ENCODE data around the gene ABCD1.

Gene ABCD1

DNA sequence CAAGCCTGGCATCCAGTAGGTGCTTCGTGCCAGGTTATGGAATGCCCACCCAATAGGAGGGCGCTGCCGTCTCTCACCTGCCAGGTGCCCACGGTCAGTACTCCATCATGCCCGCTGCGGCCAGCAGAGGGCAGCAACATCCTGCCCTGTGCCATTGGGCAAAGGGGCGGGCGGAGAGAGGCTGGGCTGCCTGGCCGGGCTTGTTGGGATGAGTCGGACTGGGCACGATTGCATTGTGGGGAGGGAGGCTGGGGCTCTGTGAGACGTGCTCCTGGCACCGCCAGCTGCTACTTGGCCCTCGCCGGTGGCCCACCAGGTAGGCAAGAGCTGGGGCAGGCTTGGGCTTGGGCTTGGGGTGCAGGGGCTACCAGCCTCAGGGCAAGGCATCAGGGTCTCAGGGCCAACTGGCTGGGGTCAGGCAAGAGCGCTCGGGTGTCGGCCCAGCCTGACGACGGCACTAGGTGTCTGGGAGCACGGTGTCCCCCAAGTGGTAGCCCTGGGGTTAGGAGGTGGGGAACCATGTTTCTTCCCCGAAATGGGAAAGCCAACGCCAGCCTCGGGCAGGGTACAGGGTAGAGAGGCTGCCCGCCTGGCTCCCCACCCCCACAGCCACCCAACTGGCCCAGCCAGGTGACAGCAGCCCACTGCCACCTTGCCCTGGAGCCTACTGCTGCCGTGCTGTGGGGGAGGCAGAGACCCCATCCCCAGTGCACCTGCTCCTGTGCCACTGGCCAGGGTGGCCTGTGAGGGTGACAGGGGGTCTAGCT is 39.5 kb downstream of the ABCD1 start, which contains the start of gene PLXNB3:
Gene PLXNB3, plus strand, starts transcription at position 261 of the 767 bp plus-strand sequence. CDS start 1,287 bp downstream, outside the sequence.
- peak; percentile 78 to 82 for DNase-seq

DNA sequence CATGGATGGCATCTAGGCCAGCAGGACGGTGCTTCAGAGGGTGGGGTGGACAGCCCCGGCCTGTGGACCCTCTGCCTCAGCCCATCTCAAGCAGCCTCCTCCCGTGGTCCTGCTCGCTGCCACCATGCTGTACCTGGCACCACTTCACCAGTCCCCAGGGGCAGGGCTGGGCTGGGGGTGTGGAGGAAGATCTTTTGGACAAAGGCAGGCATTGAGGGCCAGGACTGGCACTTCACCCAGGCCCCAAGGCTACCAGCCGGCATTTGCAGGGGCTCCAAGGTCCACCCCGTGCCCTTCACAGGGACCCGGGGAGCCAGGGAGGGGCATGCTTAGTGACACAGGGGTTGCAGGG is 40.1 kb downstream of the ABCD1 start:
- DNase-seq: no peak

DNA sequence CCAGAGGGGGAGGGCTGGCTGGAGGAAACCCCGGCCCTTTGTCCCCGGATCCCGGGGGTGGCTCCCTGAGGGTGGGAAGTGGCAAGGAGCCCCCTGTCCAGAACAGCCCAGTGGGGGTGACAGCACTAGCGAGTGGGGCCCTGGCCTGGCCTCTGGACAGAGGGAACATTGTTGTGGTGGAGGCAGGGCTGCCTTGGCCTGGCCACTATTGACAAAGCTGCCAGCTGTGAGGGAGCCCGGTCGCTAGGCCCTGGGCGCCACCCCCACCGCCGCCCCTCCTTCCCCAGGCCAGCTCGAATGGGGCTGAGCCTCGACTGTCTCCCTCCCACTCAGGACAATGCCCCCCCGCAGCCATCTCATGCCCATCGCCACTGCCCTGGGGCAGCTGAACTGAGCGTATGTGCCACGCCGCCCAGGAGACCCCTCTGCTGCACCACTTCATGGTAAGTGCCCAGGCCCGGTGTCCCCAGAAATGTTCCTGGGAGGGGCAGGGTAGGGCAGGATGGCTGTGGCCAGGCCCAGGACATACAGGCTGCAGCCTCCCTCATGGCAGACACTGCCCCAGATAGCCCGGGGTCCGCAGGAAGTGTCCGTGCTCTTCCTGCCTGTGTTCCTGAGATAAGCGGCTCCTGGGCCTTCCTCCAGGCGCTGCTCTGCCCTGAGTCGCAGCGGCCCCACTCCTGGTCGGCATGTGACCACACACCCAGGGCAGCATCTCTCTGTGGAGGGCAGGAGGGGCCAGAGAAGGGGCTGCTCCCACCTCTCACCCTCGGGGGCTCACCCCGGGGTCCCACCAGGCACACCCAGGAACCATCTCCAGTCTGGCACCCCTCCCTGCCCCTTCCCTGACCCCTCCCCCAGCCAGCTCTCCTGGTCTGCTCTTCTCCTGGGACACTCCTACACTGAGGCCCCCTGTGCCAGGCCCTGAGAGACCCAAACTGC is 40.8 kb downstream of the ABCD1 start:
- no peak for DNase-seq

DNA sequence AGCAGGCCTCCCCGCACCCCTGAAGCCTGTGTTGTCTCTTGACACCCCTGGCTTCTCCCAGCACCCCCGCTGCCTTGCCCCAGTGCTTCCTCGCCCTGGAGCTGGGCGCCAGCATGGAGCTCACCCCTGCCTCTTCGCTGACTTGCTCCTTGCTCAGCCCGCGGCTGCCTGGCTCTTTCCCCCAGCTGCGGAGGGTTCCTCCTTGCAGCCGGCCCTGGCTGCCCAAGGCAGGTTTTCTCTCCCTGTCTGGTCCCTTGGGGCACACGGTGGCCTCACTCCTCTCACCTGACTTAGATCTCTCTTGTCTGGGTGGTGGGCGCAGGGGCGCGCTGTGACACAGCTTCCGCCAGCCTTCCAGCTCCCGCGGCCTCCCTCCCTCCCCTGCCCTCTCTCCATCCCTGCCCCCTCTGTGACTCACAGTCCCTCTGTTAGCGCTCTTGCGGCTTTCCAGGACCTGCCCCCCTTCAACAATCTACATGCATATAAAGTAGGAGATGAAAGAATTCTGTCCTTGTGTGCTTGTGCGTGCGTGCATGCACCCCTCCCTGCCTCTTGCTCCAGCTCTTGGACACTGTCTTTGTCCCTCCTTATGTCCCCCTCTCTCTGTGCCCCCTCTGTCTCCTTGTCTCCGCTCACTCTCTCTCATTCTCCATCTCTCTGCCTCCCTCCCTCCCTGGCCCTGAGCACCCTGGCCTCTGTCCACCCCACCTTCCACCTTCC is 41.6 kb downstream of the ABCD1 start:
- peak; percentile 41 for DNase-seq

DNA sequence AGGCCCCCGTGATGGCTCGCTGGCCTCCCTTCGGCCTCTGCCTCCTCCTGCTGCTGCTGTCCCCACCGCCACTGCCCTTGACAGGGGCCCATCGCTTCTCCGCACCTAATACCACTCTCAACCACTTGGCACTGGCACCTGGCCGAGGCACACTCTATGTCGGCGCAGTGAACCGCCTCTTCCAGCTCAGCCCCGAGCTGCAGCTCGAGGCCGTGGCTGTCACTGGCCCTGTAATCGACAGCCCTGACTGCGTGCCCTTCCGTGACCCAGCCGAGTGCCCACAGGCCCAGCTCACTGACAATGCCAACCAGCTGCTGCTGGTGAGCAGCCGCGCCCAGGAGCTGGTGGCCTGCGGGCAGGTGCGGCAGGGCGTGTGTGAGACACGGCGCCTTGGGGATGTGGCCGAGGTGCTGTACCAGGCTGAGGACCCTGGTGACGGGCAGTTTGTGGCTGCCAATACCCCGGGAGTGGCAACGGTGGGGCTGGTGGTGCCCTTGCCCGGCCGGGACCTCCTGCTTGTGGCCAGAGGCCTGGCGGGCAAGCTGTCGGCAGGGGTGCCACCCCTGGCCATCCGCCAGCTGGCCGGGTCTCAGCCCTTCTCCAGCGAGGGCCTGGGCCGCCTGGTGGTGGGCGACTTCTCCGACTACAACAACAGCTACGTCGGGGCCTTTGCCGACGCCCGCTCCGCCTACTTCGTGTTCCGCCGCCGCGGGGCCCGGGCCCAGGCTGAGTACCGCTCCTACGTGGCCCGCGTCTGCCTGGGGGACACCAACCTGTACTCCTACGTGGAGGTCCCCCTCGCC is 42.4 kb downstream of the ABCD1 start:
- DNase-seq: no peak

DNA sequence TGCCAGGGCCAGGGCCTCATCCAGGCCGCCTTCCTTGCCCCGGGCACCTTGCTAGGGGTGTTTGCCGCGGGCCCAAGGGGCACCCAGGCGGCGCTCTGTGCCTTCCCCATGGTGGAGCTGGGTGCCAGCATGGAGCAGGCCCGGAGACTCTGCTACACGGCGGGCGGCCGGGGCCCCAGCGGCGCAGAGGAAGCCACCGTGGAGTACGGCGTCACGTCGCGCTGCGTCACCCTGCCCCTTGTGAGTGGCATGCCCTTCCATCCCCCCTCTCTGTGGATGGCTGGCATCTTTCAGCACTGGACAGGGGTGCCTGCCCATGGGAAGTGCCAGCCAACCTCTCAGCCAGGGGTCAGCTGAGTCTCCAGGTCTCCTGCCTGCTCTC is 43.0 kb downstream of the ABCD1 start:
- no peak for DNase-seq

DNA sequence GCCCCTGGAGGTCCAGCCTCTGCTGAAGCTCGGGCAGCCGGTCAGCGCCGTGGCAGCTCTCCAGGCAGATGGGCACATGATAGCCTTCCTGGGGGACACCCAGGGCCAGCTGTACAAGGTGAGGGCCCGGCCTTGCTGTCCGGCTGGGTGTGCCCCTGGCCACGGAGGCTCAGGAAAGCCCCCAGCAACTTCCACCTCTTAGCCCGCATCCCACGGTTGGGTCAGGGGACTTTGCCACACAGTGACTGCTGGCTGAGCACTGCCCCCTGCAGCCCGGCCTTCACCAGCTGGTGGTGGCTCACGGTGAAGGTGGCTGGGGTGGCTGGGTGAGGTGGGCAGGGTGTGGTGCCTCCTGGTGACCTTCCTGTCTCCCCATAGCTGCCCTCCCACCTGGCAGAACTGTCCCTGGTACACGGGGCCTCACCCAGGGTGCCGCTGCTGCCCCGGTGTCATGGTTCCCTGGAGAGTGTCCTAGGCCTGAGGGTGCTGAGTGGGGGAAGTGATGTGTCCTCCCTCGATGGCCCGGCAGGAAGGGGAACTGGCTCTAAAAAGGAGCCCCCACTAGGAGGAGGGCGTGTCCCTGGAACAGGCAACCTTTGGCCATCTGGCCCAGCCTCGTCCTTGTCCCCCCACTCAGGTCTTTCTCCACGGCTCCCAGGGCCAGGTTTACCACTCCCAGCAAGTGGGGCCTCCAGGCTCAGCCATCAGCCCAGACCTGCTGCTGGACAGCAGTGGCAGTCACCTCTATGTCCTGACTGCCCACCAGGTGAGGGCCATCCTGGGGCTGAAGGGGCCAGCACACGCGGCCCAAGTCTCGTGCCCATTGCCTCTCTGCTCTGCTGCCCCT is 43.9 kb downstream of the ABCD1 start:
- DNase-seq: no peak

DNA sequence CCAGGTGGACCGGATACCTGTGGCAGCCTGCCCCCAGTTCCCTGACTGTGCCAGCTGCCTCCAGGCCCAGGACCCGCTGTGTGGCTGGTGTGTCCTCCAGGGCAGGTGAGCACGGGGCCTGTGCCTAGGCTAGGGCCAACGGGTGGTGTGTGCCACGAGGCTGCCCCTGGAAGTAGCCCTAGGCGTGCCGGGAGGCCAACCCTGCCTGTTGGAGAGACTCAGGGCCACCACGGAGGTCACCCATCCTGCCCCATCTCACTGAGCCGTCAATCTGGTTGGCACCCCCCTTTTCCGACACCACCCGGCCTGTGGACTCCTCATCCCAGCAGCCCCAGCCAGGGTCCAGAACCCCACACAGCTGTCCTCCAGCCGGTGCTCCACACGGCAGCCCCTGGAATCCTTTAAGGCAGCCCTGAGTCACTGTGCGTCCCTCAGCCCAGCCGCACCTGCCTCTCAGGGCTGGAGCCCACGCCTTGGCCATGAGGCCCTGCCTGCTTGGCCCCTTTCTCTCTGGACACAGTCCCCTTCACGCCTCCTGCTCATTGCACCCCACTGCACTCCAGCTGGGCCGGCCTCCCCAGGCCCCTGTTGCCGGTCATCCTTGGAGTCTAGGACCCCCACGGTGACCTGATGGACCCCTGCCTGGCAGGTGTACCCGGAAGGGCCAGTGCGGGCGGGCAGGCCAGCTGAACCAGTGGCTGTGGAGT is 44.7 kb downstream of the ABCD1 start:
- no peak for DNase-seq

DNA sequence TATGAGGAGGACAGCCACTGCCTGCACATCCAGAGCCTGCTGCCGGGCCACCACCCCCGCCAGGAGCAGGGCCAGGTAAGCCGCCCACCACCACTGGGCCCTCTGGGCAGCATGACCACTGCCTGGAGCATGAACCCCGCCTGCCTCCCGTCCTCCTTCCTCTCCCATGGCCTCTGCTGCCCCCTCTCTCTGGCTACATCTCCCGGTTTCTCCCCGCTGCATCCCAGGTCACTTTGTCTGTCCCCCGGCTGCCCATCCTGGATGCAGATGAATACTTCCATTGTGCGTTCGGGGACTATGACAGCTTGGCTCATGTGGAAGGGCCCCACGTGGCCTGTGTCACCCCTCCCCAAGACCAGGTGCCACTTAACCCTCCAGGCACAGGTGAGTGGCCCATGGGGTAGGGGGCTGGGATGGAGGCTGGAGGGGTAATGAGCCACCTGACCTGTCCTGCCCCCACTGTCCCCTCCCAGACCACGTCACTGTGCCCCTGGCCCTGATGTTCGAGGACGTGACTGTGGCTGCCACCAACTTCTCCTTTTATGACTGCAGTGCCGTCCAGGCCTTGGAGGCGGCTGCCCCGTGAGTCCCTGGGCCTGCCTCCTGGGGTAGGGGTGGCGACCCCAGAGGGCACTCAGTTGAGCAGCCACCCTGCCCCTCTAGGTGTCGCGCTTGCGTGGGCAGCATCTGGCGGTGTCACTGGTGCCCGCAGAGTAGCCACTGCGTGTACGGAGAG is 45.4 kb downstream of the ABCD1 start:
- DNase-seq: no peak

DNA sequence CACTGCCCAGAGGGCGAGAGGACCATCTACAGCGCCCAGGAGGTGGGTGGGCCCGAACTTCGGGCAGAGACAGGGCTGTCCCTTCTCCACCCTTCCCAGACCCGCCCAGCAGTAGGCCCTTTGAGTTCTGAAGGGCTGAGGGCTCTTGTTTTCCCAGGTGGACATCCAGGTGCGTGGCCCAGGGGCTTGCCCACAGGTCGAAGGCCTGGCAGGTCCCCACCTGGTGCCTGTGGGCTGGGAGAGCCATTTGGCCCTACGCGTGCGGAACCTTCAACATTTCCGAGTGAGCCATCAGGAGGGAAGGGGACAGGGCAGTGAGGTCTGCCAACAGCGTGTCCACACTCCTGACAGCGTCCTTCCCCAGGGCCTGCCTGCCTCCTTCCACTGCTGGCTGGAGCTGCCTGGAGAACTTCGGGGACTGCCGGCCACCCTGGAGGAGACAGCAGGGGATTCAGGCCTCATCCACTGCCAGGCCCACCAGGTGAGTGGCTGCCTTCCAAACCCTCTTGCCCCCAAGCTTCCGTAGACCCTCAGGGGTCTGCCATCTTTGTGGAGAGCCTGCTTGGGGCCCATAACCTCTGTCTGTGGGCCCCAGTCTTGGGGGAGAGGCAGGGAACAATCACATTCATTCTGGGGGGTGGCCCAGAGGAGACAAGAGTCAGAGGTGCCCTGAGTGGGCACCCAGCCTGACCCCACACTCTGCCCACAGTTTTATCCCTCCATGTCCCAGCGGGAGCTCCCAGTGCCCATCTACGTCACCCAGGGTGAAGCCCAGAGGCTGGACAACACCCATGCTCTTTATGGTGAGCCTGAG is 46.2 kb downstream of the ABCD1 start:
- DNase-seq: no peak

DNA sequence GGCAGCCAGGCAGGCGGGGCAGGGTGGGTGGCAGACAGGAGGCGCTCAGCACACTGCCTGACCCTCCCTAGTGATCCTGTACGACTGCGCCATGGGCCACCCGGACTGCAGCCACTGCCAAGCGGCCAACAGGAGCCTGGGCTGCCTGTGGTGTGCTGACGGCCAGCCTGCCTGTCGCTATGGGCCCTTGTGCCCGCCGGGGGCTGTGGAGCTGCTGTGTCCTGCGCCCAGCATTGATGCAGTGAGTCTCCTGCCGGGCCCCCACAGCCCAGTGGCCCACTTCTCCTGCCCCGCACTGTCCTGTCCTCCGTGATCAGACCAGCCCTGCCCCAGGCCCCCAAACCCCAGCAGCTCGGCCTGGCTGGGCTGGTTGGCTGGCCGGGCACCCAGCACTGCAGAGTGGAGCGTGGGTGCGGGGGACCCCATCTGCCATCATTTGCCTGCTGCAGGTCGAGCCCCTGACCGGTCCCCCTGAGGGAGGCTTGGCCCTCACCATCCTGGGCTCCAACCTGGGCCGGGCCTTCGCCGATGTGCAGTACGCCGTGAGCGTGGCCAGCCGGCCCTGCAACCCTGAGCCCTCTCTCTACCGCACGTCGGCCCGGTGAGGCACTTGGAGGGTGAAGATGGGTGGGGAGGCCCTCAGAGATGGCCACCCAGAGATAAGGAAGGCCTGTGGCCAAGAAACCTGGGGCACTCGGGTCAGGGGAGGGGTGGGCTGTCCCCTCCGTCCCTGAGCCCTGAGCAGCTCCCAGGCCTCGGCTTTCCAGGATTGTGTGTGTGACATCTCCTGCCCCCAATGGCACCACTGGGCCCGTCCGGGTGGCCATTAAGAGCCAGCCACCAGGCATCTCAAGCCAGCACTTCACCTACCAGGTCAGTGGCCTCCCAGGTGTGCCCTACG is 47.0 kb downstream of the ABCD1 start:
- no peak for DNase-seq

DNA sequence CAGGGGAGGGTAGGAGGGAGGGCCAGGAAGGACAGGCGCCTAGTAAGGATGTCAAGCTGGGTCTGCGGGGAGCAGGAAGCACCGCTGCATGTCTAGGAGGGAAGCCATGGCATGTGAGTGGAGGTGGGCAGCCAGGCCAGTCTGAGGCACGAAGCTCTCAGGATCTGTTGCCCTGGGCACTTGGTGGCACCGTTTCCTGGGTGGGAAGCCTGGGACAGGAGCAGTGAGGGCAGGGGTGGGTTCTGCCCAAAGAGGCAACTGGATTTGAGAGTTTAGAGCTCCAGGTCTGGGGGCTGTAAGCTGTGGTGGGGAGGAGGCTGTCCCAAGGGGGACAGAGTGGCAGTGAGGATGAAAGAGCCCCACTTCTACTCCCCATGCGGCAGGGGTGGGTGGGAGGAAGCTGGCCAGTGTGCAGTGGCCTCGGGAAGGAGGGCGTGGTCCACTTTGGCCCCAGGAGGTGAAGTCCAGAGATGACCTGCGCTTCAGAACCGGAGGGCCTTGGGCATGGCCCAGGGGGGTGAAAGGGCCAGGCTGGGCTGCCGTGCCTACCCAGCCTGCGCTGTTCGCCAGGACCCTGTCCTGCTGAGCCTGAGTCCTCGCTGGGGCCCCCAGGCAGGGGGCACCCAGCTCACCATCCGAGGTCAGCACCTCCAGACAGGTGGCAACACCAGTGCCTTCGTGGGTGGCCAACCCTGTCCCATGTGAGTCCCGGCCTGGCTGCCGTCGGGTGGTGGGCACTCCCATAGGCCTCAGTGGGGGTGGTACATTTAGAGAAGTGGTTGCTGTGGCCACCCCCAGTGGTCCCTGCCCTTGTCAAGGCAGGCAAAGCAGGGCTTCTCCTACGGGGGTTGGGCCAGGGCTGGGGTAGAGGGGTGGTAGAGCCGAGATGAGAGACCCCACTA is 47.9 kb downstream of the ABCD1 start:
- no peak for DNase-seq

DNA sequence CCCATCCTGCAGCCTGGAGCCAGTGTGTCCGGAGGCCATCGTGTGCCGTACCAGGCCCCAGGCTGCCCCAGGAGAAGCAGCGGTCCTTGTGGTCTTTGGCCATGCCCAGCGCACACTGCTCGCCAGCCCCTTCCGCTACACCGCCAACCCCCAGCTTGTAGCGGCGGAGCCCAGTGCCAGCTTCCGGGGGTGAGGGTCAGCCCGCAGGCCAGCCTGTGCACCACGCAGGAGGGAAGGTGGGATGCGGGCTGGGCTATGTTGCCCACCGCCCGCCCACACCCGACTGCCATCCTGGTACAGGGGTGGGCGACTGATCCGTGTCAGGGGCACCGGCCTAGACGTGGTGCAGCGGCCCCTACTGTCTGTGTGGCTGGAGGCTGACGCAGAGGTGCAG is 48.6 kb downstream of the ABCD1 start:
- no peak for DNase-seq

DNA sequence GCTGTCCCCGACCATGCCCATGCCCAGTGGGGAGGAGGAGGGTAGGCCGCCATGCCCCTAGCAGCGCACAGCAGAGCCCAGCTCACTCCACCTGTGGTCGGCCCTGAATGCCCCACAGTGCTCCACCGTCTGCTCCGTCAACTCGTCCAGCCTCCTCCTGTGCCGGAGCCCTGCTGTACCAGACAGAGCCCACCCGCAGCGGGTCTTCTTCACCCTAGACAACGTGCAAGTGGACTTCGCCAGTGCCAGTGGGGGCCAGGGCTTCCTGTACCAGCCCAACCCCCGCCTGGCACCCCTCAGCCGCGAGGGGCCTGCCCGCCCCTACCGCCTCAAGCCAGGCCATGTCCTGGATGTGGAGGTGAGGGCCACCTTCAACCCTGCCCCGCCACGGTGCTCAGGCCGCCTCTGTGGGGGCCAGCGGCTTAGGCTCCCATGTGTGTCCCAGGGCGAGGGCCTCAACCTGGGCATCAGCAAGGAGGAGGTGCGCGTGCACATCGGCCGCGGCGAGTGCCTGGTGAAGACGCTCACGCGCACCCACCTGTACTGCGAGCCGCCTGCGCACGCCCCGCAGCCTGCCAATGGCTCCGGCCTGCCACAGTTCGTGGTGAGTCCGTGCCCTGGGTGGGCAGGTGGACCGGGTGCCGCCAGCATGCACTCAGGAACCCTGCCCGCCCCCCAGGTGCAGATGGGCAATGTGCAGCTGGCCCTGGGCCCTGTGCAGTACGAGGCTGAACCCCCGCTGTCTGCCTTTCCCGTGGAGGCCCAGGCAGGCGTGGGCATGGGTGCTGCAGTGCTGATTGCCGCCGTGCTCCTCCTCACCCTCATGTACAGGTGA is 49.3 kb downstream of the ABCD1 start:
- DNase-seq: no peak

DNA sequence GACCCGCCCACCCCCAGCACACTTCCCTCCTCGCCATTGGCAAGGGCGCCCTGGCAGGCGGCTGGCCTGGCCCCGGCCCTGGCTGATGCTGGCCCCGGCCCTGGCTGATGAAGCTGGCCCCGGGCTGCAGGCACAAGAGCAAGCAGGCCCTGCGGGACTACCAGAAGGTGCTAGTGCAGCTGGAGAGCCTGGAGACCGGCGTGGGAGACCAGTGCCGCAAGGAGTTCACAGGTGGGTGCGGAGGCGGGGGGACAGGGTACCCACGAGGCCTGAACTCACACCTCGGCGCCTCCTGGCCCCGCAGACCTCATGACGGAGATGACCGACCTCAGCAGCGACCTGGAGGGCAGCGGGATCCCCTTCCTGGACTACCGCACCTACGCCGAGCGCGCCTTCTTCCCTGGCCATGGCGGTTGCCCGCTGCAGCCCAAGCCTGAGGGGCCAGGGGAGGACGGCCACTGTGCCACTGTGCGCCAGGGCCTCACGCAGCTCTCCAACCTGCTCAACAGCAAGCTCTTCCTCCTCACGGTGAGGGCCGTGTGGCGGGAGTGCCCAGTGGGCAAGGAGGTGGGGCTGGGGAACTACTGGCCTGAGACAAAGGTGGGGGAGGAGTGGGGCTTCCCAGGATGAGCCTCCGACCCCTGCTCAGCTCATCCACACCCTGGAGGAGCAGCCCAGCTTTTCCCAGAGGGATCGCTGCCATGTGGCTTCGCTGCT is 50.1 kb downstream of the ABCD1 start:
- no peak for DNase-seq
